HG02943 (cell line): ENCODE measurements around the gene POT1.

Source experiments
- ATAC-seq: cut with Tn5 transposase; IDR thresholded peaks from one replicate; pipeline ENCODE4 v1.9.1; 2021; ENCODE audit warnings: mild to moderate bottlenecking, low read depth, moderate library complexity; ENCODE audit not compliant: unreplicated experiment

POT1 gene

DNA sequence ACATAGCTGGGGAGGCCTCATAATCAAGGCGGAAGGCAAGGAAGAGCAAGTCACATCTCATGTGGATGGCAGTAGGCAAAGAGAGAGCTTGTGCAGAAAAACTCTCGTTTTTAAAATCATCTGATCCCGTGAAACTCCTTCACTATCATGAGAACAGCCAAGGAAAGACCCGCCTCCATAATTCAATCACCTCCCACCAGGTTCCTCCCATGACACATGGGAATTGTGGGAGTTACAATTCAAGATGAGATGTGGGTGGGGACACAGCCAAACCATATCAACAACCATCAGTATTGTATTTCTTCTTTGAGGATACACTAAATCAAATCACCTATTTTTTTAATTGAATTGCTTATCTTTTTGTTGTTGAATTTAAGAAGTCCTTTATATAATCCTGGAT, 16.7 kb downstream of the POT1 start:
- no peak for ATAC-seq

- no peak for ATAC-seq
Measured at GRCh38 chr7:124909808-124910207, 19.8 kb downstream of the POT1 start.

DNA sequence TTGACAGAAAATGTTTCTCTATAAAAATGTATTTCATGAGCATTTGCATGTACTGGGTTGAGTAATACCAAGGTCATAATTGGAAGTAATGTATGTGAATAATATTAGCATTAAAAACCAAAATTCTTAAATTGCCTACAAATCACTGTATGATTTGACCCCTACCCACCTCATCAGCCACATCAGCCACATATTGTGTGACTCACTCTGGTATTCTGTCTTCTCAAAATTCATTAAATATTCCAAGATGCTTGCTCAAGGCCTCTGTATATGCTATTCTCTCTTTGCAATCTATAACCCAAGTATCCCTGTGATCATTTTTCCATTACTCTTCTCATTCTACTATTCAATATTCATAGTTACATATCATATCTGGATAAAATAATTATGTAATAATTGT, 21.4 kb downstream of the POT1 start:
- no peak for ATAC-seq

DNA sequence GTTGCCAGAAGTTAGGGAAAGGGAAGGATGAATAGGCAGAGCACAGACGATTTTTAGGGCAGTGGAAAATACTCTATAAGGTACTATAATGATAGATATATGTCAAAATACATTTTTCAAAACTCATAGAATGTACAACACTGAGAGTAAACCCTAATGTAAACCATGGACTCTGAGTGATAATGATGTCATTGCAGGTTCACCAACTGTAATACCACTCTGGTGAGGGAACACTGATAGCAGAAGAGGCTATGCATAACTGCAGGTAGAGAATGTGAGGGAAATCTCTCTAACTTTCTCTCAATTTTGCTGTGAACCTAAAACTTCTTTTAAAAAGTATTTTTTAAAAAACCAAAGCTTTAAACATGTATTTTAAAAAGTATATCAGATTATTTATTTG, 22.1 kb downstream of the POT1 start:
- ATAC-seq, result no peak

- ATAC-seq, result no peak
Measured at GRCh38 chr7:124898531-124898930, 31.1 kb downstream of the POT1 start.

GRCh38 chr7:124896001-124896400, 33.6 kb downstream of the POT1 start:
- no peak for ATAC-seq

GRCh38 chr7:124893140-124893827, 36.3 kb downstream of the POT1 start:
- ATAC-seq, result no peak

- no peak for ATAC-seq
Measured at GRCh38 chr7:124887247-124887646, 42.4 kb downstream of the POT1 start.

DNA sequence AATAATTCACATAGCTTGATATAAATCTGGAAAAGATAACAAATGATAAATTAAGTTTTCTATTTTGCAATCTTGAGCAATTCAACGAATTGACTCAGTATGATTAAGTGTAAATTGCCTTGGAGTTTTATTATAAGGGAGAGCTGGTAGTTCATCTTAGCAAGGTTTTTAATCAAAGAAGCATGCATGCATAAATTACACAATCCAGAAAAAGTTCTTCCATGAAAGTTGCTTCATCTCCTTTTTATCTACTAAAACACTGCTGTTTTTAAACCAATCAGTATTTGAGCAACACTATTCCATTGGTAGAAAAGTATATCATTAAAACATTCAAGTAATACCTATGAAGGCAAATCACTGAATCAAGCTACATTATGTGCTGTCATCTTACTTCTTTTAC, 47.6 kb downstream of the POT1 start:
- ATAC-seq, result no peak

DNA sequence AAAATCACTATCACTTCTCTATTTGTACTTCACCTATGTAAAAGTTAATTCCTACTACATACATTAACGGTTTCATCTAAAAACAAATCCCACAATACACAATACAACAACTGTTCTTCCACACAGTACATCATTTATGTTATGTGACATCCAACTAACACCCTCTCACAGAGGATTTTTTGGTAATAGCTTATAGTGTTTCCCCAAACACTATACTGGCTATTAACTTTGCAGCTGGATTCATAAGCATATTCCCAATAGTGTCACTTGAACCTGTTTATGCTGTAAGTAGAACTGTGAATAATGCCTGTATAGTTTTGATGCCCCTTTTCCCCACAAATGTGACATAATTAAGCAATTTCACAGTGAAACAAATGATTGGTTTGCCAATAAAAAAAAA, 49.9 kb downstream of the POT1 start:
- no peak for ATAC-seq

DNA sequence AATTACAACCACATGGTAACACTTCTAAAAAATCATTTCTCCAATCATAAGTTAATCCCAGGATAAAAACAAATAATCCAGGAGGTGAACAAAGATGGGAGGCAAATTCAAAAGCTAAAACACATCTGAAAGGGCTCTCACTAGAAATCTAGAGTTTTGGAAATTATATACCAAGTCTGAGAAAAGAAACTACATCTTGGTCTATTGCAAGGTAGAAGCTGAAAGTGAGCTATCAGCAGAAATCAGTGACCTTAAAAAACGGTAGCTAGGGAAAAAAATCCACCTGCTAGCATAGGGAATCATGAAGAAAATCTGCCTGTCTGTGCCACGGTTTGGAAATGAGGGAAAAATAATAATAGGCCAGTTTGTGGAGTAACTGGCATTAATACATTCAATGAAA, 50.5 kb downstream of the POT1 start:
- no peak for ATAC-seq

GRCh38 chr7:124874644-124875163, 54.9 kb downstream of the POT1 start:
- ATAC-seq, result no peak

GRCh38 chr7:124857672-124858235, 71.9 kb downstream of the POT1 start:
- ATAC-seq, result no peak

- ATAC-seq, result peak; percentile 82
Measured at GRCh38 chr7:124856299-124856888, 73.2 kb downstream of the POT1 start.

DNA sequence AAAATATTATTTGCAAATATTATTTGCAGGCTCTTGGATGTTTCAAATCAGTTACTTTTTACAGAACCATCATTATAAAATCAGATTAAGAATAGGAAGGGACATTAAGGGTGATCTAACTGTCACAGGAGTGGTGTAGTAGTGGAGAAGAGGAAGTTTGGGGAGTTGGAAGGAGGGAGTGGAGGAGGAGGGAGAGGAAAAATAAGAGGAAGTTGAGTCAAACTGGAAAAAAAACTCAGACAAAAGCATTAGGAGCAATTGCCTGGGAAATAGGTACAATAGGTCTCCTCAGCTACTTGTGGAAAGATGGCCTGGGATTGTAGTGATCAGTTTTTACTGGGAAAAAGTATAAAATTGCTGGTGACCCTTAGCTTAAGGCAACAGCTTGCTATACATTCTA, 86.3 kb downstream of the POT1 start:
- ATAC-seq, result no peak

GRCh38 chr7:124840435-124840834, 89.2 kb downstream of the POT1 start:
- no peak for ATAC-seq

DNA sequence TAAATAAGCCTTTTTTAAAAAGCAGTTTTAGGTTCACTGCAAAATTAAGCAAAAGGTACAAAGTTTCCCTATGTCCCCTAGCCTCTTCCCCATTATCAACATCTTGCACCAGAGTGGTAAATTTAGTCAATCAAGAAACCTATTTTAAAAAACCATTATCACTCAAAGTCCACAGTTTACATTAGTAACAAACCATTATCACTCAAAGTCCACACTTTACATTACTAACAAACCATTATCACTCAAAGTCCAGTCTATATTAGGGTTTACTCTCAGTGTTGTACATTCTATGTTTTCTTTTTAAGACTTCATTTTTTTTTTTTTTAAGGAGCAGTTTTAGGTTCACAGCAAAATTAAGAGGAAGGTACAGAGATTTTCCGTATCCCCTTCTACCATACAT, 89.9 kb downstream of the POT1 start:
- no peak for ATAC-seq

- no peak for ATAC-seq
Measured at GRCh38 chr7:124836173-124836572, 93.5 kb downstream of the POT1 start.

DNA sequence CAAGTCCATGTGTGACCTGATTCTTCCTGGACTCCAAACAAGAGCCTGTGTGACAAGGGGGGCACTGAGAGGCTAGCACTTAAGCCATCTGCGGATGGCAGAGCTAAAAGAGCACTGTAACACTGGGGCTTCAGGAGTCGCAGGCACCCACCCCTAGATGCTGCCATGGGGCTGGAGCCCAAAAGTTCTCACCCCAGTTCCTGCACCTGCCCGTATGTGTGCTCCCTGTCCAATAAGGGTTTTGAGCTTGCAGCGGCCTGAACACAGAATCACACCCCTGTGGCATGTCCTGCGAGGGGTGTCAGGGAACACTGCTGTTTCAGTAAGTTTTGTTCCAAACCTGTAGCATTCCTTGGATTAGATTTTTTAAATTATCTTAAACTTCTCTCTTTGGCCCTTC, 110.8 kb downstream of the POT1 start:
- ATAC-seq, result no peak

DNA sequence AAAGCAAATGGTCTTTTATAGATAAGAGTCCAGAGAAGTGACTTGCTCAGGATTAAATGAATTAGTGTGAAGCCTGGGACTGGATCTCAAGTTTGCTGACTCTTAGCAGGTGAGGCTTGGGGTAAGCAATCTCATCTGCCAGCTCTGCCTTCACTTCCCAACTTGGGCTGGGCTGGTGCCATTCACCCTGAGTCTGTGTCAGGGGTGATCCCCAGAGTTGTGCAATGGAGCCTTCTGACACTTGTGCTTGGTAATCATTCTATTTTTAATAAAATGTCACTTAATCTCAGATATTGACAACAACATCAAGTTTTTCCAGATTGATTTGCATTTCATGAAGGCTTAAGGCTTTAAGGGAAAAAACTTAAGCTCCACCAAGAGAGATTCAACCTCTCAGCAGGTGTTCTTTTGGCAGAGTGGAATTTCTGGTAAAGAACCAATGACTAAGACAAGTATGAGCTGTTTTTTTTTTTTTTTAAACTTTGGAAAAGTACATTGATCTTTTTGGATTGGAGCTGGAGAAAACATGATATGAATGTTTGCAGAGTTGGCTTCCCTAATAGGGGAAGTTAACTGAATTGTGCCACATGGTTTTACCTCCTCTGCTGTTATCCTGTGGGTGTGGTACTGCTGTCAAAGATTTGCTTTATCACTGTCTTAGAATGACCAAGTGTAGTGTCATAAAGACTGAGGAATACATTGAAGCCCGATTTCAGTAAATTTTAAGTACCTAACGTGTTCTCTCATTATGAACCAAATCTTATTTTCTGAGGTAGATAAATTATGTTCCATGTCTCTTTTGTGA, 115.4 kb downstream of the POT1 start:
- ATAC-seq, result no peak

DNA sequence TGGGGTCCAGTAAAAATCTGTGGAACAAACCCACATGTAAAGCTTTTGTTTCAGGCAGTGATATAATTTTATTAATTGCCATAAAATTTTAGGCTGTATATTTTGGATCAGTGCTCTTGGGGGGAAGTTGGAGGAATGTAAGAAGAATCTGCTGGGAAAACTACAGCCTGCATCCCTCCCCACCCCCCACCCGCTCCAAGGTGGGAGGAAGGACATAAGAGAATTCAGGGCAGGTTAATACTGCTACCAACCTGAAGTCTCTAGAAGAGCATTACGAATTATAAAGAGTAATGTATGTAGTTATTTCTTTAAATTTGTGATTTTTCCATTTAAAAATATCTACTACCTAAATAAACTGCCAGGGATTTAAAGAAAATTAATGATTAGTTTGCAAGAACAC, 116.9 kb downstream of the POT1 start:
- ATAC-seq, result no peak
